NCI-H446 (cell line): ENCODE results near the gene BICC1.

Source experiments
- DNase-seq, 2 experiments: peaks; one replicate each; lab custom pipeline; 2025; lab: John Stamatoyannopoulos, UW

Gene BICC1

GRCh38 chr10:58706836-58707235 lies 194.2 kb downstream of the BICC1 start:
- no peak for DNase-seq

DNA sequence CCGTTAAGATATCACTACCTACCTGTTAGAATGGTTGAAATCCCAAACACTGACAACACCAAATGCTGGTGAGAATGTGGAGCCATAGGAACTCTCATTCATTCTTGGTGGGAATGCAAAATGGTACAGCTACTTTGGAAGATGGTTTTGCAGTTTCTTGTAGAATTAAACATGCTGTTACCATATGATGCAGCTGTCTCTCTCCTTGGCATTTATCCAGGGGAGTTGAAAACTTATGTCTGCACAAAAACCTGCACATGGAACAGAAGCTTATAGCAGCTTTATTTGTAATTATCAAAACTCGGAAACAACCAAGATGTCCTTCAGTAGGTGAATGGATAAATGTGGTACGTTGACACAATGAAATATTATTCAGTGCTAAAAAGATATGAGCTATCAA lies 199.5 kb downstream of the BICC1 start:
- no peak for DNase-seq

DNA sequence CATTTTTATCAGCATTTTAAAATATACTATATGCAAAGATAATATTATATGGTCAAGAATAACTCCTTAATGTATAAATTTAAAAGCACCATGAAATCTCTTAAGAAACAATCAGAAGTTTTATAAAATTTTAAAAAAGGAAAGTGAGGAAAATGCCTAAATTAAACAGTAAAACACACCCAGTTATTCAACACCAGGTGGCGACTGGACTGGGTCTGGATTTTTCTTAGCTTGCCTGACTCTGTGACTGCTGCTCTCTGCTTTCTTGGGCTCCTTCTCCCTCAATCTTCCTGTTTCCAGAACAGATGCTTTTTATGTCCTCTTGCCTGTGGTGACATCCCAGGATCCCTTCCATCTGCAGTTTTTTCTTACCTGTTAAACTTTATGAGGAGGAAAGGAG lies 200.3 kb downstream of the BICC1 start:
- no peak for DNase-seq

GRCh38 chr10:58714409-58714808 lies 201.7 kb downstream of the BICC1 start:
- DNase-seq: no peak

DNA sequence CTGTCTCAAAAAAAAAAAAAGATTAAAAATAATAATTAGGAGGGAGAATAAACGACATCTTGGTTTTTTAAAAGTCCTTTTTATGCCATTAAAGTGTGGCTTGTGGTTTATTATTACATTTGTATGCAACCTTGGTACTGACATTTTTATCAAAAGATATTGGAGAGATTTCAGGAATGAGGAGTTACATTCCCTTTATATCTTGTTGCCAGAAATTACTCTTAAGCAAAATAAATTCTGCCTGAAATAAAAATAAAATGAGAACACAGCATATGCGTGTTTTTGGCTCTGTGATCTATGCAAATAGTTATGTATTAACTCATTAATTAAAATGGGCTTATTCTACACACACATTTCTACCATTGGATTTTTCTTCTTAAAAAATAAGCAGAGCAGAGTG lies 202.4 kb downstream of the BICC1 start:
- no peak for DNase-seq

DNA sequence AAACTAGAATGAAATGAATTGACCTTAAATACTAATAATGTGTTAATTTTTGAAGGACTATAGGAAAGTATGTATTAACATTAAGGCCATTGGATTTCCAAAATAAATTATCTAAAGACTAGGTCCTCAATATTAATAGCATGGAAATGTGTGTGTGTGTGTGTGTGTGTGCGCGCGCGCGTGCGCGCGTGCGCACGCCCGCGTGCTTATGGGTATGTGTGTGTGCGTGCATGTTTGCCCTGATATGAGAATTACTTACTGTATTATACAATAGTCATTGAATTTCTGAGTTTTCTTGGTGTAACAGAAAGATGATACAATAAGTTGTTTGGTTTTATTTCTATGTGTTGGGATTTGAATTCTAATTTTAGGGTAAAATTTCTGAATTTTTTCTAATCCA lies 205.9 kb downstream of the BICC1 start:
- DNase-seq: no peak

GRCh38 chr10:58721601-58722281 lies 209.1 kb downstream of the BICC1 start:
- no peak for DNase-seq

DNA sequence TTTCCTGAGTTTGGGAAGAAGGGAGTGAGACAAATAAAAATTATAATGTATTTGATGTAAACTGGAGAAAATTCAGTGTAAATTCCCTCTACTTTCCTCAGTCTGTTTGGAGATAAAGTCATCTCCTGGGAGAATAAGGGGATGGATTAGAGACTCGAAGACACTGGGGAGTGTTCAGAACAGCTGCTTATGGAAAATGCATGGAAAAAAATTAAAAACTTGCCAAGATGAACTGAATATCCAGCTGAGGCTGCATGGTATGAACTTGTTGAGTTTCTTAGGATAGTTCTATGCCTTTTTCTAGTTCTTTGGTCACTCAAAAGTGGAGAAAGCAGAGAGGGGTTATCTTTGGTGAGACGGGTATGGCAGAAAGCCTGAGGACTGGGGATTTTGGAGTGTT lies 210.5 kb downstream of the BICC1 start:
- no peak for DNase-seq

GRCh38 chr10:58723966-58724365 lies 211.3 kb downstream of the BICC1 start:
- DNase-seq: no peak

DNA sequence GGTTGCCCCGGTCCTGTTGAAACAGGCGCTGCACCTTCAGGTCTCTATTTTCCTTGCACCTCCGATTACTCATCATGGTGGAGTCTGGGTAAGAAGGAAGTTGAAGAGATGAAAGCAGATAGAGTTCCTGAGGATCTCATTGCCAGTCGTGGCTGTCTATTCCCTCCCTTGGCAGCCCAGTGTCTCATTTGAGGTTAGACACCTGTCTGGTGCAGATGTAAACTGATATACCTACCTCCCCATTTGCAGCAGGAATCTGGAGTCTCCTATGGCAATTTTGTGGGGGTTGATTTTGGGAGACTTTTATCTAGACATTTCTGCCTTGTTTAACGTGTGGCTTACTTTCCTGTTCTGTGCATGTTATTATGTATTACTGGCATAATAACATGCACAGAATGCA lies 212.1 kb downstream of the BICC1 start:
- DNase-seq: no peak

DNA sequence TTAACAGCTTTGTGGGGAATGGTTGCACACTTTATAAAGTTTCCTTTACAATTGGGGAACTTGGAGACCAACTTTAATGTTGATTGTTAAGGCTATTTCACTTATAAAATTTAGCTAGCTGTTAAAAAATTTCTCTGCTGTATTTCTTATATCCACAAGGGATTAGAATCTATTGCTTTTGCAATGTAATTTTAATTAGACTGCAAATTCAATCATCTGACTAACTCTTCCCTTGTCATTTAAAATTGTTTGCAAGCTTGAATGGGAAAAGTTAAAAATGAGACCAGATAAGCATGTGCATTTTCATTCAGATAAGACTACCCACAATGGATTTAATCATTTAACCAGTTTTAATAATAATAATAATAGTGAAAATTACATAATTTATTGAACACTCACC lies 213.2 kb downstream of the BICC1 start:
- no peak for DNase-seq

DNA sequence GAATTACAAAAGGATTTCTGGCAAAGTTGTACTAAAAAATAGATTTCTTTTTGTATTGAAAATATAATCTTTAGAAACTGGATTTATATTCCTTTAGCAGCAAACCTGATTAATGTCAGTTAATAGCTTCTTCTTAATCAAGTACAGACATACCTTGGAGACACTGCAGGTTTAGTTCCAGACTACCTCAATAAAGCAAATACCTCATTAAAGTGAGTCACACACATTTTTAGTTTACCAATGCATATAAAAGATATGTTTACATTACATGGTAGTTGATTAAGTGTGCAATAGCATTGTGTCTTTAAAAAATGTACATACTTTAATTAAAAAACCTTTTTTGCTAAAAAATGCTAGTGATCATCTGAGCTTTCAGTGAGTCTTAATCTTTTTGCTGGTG lies 215.0 kb downstream of the BICC1 start:
- DNase-seq: no peak

GRCh38 chr10:58731276-58731675 lies 218.6 kb downstream of the BICC1 start:
- no peak for DNase-seq

DNA sequence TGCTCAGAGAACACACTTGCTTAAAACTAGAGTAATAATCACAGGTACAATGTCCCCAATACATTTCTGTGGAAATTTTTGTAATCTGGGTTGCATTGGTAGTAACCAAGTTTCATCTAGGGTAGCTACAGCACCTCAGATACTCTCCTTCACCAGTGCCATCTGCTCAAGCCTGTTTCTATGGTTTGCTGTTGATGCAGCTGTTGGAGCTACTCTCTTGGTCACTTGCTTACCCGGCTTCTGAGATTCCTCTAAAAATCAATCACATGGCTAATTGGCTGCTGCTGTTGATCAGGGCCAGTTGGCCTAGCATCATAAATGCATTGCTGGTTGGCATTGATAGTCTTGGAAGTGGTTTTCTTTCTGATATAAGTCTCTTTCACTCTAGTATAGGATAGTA lies 220.8 kb downstream of the BICC1 start:
- peak in 1 of 2 experiments; percentile 25 for DNase-seq

- DNase-seq: peak in 1 of 2 experiments; percentile 28
Observed at GRCh38 chr10:58734116-58734515, 221.4 kb downstream of the BICC1 start.

DNA sequence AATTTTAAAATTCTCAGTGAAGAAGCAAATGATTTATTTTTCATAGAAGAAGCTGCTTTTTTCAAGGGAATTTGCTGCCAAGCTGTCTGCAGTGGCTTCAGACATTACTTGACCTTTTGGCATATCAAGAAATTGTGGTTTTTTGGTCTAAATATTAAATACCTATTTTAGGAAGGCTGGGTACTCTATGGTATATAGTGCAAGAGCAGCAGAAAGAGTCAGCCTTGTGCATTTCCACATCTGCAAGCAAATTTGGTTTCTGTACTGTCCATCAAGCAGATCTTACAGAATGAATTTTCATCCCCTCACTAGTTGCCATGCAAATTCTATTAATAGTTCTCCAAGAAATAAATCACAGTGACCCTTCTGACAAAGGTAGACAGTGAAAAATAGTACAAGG lies 222.0 kb downstream of the BICC1 start:
- no peak for DNase-seq

- DNase-seq: no peak
Observed at GRCh38 chr10:58735087-58735486, 222.4 kb downstream of the BICC1 start.

DNA sequence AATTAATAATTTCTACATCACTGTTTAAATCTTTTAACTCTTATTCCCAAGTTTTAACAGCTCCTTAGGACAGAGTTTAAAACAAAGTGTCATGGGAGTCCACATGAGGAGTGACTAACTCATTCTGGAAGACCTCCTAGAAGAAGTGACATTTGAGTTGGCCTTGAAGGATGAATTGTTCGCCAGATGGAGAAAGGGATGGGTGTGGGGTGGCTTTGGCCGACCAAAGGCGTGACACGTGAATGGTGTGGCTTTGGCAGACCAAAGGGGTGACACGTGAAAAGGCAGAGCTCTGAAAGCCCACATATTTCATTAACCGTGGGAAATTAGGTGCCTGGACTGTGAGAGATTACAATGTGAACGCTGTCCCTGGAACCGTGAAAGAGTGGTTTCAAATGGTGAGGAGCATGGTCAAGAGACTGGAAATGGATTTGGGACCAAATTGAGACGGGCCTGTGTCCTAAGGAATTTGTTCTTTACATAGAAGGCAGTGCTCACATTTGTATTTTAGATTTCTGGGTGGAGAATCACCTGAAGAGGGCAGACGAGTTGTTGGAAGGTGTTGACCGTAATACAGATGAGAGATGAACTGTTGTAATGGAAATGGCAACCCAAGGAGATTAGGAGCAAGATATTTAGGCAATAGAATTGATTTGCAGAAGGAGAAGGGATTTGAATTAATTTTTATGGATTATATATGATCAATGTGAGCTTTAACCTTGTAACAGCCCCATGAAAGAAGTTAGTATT lies 228.1 kb downstream of the BICC1 start:
- DNase-seq: no peak

DNA sequence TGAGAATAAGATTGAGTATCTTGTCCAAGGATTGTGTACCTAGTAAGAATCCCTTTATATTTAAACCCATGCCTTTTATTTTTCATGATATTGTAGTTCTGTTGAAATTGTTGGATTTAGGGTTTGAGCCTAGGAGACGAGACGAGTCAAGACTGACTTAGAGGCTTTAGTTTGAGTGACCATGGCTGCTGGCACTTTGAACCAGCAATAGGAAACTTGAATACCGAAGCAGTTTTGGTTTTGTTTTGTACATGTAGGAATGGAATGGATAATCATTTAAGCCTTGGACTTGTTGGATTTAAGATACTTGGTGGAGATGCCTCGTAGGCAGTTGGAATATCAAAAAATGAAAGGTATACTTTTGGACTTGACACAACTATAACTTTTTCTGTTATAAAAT lies 229.0 kb downstream of the BICC1 start:
- no peak for DNase-seq

GRCh38 chr10:58742141-58742540 lies 229.5 kb downstream of the BICC1 start:
- no peak for DNase-seq

DNA sequence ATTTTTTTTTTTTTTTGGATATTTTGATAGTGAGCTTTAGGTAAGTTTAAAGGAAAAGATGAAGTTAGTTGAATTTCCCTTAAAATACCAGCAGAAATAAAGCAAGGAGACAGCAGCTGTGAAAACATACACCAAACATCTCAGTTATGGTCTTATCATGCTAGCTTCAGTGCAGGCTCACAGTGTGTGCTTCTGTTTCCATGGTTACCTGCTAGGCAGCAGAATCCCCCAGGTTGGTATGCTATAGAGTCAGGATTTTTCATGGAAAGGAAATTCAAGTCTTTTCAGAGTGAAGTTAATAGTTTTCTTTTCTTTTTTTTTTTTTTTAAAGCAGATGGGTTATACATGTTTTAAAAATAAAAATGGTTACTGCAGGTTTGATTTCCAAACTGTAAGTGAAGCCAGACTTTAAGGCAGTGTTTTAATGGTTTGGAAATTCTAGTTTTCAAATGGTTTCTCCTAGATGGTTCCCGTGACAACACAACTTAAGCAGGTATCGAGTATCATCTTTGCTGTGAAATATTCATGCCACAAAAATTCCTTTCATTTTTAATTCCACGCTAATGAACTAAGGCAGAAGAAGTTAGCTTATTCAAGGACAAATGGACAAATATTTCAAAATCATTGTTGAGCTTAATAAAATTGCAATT lies 230.9 kb downstream of the BICC1 start:
- DNase-seq: peak in 1 of 2 experiments; percentile 7

- DNase-seq: no peak
Observed at GRCh38 chr10:58746474-58747185, 234.0 kb downstream of the BICC1 start.

GRCh38 chr10:58747687-58748086 lies 235.0 kb downstream of the BICC1 start:
- DNase-seq: no peak
